ENCODE data around the gene INMT.
A peak's percentile ranks its signal among the peaks of the same experiment; 100 is the strongest.

INMT gene

DNA sequence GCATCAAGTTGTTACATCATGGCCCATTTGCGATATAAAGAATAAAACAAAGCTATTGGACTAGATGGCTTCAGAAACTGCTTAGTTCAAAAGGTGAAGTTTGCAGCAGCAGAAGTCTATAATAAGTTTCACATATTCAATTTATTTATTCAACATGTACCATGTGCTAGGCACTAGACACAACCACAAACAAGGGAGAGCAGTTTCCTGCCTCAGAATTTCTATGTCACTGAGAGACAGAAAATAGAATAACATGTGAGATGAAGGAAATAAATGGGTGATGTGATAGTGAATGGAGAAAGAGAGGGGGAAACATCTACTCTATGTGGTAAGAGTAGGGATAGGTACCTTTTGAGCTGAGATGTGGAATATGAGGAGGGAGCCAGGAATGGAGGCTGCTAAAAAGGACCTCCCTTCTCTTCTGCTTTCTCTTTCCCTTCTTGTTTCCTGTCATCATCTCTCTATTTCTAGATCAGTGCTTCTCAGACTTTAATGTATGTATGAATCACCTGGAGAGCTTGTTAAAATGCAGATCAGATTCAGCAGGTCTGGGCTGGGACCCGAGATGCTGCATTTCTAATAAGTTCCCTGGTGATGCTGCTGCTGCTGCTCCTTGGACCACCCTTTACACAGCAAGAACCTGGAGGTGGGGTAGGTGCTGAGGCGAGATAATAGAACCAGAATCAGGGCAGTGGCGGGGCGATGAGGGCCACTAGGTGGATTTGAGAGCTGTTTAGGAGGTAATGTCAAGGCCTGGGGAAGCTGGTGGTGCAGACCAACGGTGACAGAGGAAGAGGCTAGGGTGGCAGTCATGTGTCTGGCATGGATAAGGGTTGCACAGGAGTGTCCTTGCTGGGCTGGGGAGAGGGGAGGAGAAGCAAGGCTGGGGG is 13.7 kb upstream of the INMT start:
- TF ChIP-seq TAF1 (IDR thresholded peaks at IDR 0.05; ENCODE audit: borderline replicate concordance, insufficient read depth, low read length) (no peak), SIN3A (IDR thresholded peaks at IDR 0.05; ENCODE audit: borderline replicate concordance, insufficient read depth, low read length) (no peak)
- TF ChIP-seq, protein P1, sequence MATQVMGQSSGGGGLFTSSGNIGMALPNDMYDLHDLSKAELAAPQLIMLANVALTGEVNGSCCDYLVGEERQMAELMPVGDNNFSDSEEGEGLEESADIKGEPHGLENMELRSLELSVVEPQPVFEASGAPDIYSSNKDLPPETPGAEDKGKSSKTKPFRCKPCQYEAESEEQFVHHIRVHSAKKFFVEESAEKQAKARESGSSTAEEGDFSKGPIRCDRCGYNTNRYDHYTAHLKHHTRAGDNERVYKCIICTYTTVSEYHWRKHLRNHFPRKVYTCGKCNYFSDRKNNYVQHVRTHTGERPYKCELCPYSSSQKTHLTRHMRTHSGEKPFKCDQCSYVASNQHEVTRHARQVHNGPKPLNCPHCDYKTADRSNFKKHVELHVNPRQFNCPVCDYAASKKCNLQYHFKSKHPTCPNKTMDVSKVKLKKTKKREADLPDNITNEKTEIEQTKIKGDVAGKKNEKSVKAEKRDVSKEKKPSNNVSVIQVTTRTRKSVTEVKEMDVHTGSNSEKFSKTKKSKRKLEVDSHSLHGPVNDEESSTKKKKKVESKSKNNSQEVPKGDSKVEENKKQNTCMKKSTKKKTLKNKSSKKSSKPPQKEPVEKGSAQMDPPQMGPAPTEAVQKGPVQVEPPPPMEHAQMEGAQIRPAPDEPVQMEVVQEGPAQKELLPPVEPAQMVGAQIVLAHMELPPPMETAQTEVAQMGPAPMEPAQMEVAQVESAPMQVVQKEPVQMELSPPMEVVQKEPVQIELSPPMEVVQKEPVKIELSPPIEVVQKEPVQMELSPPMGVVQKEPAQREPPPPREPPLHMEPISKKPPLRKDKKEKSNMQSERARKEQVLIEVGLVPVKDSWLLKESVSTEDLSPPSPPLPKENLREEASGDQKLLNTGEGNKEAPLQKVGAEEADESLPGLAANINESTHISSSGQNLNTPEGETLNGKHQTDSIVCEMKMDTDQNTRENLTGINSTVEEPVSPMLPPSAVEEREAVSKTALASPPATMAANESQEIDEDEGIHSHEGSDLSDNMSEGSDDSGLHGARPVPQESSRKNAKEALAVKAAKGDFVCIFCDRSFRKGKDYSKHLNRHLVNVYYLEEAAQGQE (IDR thresholded peaks at IDR 0.05; ENCODE audit: insufficient read depth in 1 of 2, low read depth in 2 of 2, low read length in 2 of 2), result no peak

DNA sequence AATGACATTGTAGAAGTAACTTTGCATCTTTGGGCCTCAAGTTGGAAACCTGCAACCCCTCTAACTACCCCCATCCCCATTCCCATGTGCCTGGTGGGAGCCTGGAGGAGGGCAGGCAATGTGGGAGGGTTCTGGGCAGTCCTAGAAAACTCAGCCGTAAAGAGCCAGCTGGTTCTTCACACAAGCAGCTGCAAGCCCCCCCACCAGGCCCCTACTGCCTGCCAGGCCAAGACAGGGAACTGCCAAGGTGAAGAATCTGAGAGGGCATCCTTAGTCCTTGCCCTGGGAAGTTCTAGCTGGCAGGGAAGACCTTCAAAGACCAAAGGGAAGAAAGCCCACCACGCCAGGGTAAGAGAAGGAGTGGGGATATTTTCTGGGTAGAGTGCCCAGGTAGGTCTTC is 12.2 kb upstream of the INMT start:
- TF ChIP-seq, protein P1 (IDR thresholded peaks at IDR 0.05; ENCODE audit: insufficient read depth in 1 of 2, low read depth in 2 of 2, low read length in 2 of 2), result no peak
- no peak for TF ChIP-seq TAF1 (IDR thresholded peaks at IDR 0.05; ENCODE audit: borderline replicate concordance, insufficient read depth, low read length)
- no peak for TF ChIP-seq FOXP2 (optimal IDR thresholded peaks at IDR 0.05; ENCODE audit: borderline replicate concordance, extremely low read depth, extremely low read length, insufficient read depth)
- TF ChIP-seq POLR2AphosphoS5 (IDR thresholded peaks at IDR 0.05; ENCODE audit: low read depth, low read length), result no peak
- no peak for TF ChIP-seq SIN3A (IDR thresholded peaks at IDR 0.05; ENCODE audit: borderline replicate concordance, insufficient read depth, low read length)

DNA sequence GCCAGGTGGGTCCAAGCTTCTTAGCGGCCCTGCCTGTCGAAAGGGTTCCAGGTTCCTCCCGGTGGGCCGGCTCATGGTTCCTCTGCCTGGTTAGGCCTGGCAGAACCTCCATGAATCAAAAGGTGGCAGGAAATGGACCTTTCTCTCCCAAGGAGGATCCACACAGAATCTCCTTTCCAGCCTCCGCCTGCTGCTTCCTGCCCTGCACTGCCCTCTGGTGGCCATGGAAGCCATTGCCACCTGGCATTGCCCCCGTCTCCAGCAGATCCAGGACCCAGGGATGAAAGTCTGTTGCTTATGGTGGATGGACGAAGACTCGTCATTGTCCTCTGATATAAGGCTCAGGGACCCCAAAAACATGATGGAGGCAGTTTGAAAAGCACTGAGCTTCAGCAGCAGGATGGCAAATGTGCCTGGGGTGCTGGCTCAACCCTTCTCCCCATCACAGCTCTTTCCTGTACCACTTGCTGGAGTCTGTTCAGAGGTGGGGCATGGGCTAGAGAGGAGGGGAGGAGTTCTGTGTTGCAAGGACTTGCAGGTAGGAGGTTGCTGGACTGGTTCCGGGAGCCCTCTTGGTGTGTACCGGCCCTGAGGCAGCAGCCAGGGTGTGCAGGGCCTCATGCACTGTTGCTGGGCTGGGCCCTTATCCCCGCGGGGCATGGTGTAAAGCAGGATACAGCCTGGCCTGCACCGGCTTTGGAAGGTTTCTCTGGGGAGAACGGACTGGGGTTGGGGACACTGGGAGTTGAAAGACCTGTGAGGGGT is 11.3 kb upstream of the INMT start:
- TF ChIP-seq SIN3A (IDR thresholded peaks at IDR 0.05; ENCODE audit: borderline replicate concordance, insufficient read depth, low read length) (no peak), POLR2AphosphoS5 (IDR thresholded peaks at IDR 0.05; ENCODE audit: low read depth, low read length) (no peak), FOXP2 (optimal IDR thresholded peaks at IDR 0.05; ENCODE audit: borderline replicate concordance, extremely low read depth, extremely low read length, insufficient read depth) (peak; percentile 40)
- TF ChIP-seq, protein P1 (IDR thresholded peaks at IDR 0.05; ENCODE audit: insufficient read depth in 1 of 2, low read depth in 2 of 2, low read length in 2 of 2), result no peak

DNA sequence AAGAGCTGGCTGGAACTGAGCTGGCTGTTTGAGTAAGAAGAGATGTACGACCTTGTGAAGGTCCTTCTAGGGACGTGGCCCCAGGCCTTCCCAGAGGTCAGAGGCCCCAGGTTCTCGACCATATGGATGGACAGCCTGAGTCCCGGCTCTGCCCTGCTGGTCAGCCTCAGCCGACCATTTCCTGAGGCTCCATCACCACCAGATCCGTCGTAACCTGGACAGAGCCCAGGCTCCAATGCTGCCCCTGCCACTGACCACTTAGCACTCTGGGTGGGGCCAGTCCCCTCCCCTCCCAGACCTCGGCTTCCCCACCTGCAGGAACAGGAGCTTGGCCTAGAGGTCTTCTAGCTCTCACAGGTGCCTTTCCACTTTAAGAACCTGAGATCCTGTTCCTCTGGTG is 10.6 kb upstream of the INMT start:
- no peak for TF ChIP-seq TAF1 (IDR thresholded peaks at IDR 0.05; ENCODE audit: borderline replicate concordance, insufficient read depth, low read length)
- TF ChIP-seq, protein P1 (IDR thresholded peaks at IDR 0.05; ENCODE audit: insufficient read depth in 1 of 2, low read depth in 2 of 2, low read length in 2 of 2), result no peak
- no peak for TF ChIP-seq SIN3A (IDR thresholded peaks at IDR 0.05; ENCODE audit: borderline replicate concordance, insufficient read depth, low read length)
- TF ChIP-seq POLR2AphosphoS5 (IDR thresholded peaks at IDR 0.05; ENCODE audit: low read depth, low read length), result no peak
- TF ChIP-seq FOXP2 (optimal IDR thresholded peaks at IDR 0.05; ENCODE audit: borderline replicate concordance, extremely low read depth, extremely low read length, insufficient read depth), result no peak
